ENCODE measurements around the gene PSMB10. TPM values are rescaled to one million over a fixed set of nuclear protein-coding genes. Genes with fewer than 3 reads are reported as not detected.
A peak's percentile ranks its signal among the peaks of the same experiment; 100 is the strongest.

The PSMB10 gene
- total RNA-seq, 1 donor from 2014 or later: 30.1 TPM

DNA sequence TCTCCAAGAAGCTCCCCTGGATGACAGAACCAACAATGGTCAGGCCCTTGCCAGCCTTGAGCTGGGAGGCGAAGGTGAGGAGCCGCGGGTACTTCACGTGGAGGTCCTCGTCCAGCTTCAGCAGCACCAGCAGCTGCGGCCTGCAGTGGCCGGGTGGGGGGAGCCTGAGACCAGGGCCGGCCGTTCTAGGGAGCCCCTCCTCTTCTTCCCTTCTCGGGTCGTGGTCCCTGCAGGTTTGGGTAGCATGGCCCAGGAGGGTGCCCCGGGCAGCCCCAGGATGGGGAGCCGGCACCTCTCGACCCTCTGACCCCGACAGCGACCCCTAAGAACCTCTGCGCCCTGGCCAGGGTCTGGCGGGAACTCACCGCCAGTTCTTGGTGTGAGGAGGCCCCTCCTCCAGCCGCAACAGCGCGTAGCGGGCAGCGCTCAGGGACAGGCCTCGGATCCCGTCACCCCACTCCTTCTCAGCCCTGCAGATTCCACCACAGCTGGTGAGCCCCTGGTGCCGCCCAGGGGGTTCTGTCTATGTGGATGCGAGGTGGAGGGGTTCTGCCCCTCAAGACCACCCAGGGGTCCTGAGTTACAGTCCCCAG lies 10.4 kb upstream of the PSMB10 start:
- no peak overlapping the region for H3K27ac Mint-ChIP-seq (ENCODE audit: unreplicated experiment)
- H3K4me1 Mint-ChIP-seq (ENCODE audit: low read depth): no peaks in the 10 kb centered on the region
- peaks cover 28% of the 10 kb centered on the region for H3K36me3 Mint-ChIP-seq (ENCODE audit: low read depth)
- no peak overlapping the region for H3K4me3 Mint-ChIP-seq (ENCODE audit: unreplicated experiment)
- no peaks in the 10 kb centered on the region for H3K27me3 Mint-ChIP-seq (ENCODE audit: low read depth)
- TF ChIP-seq, protein P1, sequence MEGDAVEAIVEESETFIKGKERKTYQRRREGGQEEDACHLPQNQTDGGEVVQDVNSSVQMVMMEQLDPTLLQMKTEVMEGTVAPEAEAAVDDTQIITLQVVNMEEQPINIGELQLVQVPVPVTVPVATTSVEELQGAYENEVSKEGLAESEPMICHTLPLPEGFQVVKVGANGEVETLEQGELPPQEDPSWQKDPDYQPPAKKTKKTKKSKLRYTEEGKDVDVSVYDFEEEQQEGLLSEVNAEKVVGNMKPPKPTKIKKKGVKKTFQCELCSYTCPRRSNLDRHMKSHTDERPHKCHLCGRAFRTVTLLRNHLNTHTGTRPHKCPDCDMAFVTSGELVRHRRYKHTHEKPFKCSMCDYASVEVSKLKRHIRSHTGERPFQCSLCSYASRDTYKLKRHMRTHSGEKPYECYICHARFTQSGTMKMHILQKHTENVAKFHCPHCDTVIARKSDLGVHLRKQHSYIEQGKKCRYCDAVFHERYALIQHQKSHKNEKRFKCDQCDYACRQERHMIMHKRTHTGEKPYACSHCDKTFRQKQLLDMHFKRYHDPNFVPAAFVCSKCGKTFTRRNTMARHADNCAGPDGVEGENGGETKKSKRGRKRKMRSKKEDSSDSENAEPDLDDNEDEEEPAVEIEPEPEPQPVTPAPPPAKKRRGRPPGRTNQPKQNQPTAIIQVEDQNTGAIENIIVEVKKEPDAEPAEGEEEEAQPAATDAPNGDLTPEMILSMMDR (IDR thresholded peaks at IDR 0.05): no peak
- no peaks in the 10 kb centered on the region for H3K9me3 Mint-ChIP-seq (ENCODE audit: low read depth)
- DNase-seq (ENCODE audit: low spot score): no peak

DNA sequence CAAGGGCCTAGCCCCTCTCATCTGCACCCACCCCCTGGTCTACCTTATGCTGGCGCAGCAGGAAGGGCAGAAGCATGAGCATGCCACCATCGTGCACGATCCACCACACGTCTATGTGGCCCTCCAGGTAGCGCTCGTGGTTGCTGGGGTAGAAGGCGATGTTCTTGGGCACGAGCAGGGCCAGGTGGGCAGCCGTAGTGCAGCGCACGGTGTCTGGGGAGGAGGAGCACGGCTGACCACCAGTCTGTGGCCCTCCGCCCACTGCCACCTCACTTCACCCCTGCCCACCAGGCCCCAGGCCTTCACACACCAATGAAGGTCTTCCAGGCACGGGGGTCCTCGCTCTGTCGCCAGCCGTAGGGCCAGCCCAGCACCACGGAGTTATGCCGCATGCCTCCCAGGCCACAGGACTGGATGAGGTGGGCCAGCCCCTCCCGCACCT lies 9.5 kb upstream of the PSMB10 start:
- no peaks in the 10 kb centered on the region for H3K4me1 Mint-ChIP-seq (ENCODE audit: low read depth)
- H3K27ac Mint-ChIP-seq (ENCODE audit: unreplicated experiment): no peak overlapping the region
- no peak overlapping the region for H3K4me3 Mint-ChIP-seq (ENCODE audit: unreplicated experiment)
- H3K27me3 Mint-ChIP-seq (ENCODE audit: low read depth): no peaks in the 10 kb centered on the region
- no peaks in the 10 kb centered on the region for H3K9me3 Mint-ChIP-seq (ENCODE audit: low read depth)
- H3K36me3 Mint-ChIP-seq (ENCODE audit: low read depth): peaks cover 27% of the 10 kb centered on the region
- TF ChIP-seq, protein P1 (IDR thresholded peaks at IDR 0.05): no peak
- DNase-seq (ENCODE audit: low spot score): no peak

DNA sequence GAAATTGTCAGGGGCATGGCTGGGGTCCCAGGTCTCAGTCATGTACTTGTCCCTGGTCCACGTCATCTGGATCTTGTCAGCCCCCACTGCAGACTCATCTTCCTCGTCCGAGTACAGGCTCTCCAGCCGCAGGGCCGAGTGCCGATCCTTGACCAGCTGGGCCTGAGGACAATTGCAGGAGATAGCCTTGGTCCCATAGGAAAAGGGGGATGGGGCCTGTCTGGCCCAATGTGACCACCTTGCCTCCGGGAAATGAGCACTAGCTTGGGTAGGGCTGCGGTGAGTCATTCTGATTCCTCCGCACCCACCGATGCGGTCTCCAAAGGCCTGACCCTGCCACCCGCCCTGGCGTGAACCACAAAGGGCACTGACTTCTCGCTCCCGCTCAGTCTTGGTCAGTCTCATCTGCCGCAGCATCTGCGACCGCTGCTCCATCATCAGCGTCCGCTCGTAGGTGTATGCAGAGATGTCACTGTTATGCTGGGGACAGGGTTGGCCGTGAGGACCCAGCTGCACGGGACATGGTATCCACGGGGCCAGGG lies 8.8 kb upstream of the PSMB10 start:
- Mint-ChIP-seq H3K27ac (ENCODE audit: unreplicated experiment) (no peak overlapping the region), H3K4me3 (ENCODE audit: unreplicated experiment) (no peak overlapping the region), H3K36me3 (ENCODE audit: low read depth) (peaks cover 24% of the 10 kb centered on the region), H3K27me3 (ENCODE audit: low read depth) (no peaks in the 10 kb centered on the region), H3K9me3 (ENCODE audit: low read depth) (no peaks in the 10 kb centered on the region), H3K4me1 (ENCODE audit: low read depth) (no peaks in the 10 kb centered on the region)
- no peak for DNase-seq (ENCODE audit: low spot score)
- TF ChIP-seq, protein P1 (IDR thresholded peaks at IDR 0.05): no peak

DNA sequence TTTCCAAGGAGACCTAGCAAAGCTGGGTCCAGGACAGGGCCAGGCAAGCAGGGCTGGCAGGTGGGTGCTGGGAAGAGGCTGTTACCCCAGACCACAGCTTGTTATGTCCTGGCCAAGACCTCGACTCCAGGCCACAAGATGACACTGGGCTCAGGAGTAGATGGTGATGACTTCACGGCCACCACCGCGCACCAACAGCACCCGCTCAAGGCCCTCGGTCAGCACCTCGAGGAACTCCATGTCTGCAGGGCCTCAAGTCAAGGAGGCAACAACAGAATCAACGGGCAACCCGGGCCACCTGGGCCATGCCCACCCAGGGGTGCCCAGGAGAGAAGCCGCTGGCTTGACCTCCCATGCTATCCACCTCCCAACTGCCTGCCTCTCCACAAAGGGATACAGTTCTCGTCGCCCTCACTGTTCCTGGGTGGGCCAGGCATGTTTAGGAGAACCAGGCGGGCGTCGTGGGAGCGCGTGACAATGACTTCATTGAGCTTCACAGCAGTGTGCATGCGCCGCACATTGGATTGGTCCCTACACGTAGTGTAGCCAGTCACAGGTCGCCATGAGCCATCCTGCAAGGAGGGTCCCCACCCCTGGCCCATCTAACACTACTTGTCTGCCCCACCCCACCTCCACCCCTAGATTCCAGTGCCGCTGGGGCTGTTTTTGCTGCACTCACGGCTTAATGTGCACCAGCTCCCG lies 8.2 kb upstream of the PSMB10 start:
- TF ChIP-seq, protein P1 (IDR thresholded peaks at IDR 0.05): no peak
- peak overlapping the region; percentile 8 for H3K27ac Mint-ChIP-seq (ENCODE audit: unreplicated experiment)
- no peak overlapping the region for H3K4me3 Mint-ChIP-seq (ENCODE audit: unreplicated experiment)
- H3K4me1 Mint-ChIP-seq (ENCODE audit: low read depth): no peaks in the 10 kb centered on the region
- DNase-seq (ENCODE audit: low spot score): no peak
- H3K36me3 Mint-ChIP-seq (ENCODE audit: low read depth): peaks cover 27% of the 10 kb centered on the region
- H3K27me3 Mint-ChIP-seq (ENCODE audit: low read depth): no peaks in the 10 kb centered on the region
- H3K9me3 Mint-ChIP-seq (ENCODE audit: low read depth): no peaks in the 10 kb centered on the region

DNA sequence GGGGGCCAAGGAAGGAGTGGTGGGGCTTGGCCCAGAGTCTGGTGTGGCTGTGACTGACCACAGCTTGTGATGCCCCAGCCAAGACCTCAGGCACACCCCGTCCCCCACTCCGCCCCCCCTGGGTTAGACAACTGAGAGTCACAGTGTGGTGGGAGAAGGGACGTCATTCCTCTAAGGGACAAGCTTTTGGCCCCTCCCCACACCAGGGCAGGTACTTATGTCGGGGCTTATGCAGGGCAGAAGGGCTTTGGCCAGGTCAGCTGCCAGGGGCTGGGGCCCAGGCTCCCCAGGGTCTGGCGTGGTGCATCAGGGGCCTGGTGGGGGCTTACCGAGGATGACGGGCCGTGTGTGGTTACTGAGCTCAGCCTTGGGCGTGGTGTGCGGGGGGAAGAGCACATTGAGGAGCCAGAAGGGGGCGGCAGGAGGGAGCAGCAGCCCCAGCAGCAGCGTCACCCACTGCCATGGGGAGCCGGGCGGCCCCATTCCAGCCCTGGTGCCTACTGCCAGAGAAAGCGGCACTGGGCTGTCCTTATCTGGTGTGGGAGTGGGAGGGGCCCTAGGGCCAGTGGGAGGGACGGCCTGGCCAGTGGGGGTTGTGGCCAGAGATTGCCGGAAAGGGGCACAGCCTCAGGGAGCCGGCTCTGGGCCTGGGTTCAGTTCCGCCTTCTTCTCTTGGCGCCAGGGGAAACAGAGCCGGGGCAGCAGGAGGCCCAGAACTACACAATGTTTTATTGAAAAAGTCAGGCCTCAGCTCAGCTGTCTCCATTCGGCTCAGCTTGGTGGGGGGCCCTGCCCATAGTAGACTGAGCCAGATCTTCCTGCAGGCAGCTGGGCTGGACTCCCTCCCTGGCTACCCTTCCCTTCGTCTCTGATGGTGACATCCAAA lies 7.2 kb upstream of the PSMB10 start, which contains the start of gene LCAT:
LCAT (minus strand) TSS at position 502 of the 886 bp plus-strand sequence; CDS start at position 483, 19 bp downstream.
- peak within 1 kb of the TSS; percentile 14 for H3K27ac Mint-ChIP-seq (ENCODE audit: unreplicated experiment)
- no peak for DNase-seq (ENCODE audit: low spot score)
- H3K36me3 Mint-ChIP-seq (ENCODE audit: low read depth): peaks cover 27% of the 10 kb centered on the region
- H3K4me3 Mint-ChIP-seq (ENCODE audit: unreplicated experiment): no peak within 1 kb of the TSS
- H3K9me3 Mint-ChIP-seq (ENCODE audit: low read depth): no peaks in the 10 kb centered on the region
- TF ChIP-seq, protein P1 (IDR thresholded peaks at IDR 0.05): no peak
- H3K4me1 Mint-ChIP-seq (ENCODE audit: low read depth): no peaks in the 10 kb centered on the region
- H3K27me3 Mint-ChIP-seq (ENCODE audit: low read depth): no peaks in the 10 kb centered on the region

All from chondrocyte (in vitro differentiated cells).